Measurements from ENCODE around the gene SEC14L5.

- TF ChIP-seq ELF4 (IDR thresholded peaks at IDR 0.05) (no peak), SP1 (IDR thresholded peaks at IDR 0.05) (no peak), LEF1 (IDR thresholded peaks at IDR 0.05; ENCODE audit: borderline replicate concordance) (no peak)
Measured at GRCh38 chr16:5026664-5027063, 68.5 kb downstream of the SEC14L5 start.
